GM10266 (cell line): ENCODE data around the gene CAPRIN1.

Experiments used
- DNase-seq: peaks from one replicate; pipeline ENCODE4 v3.0.0; 2012; ENCODE audit errors: extremely low spot score
- CTCF ChIP-seq: IDR thresholded peaks from 2 replicates; pipeline ENCODE4 v1.5.1; 2012; ENCODE audit warnings: mild to moderate bottlenecking, low read depth; ENCODE audit not compliant: control insufficient read depth, insufficient read depth; ENCODE audit errors: missing control alignments

The CAPRIN1 gene

GRCh38 chr11:34034053-34034452, 17.5 kb upstream of the CAPRIN1 start:
- no peak for TF ChIP-seq CTCF
- no peak for DNase-seq

- DNase-seq = no peak
- no peak for TF ChIP-seq CTCF
These were observed 15.1 kb upstream of the CAPRIN1 start for GRCh38 chr11:34036456-34036855.

GRCh38 chr11:34037016-34037415, 14.5 kb upstream of the CAPRIN1 start:
- no peak for TF ChIP-seq CTCF
- no peak for DNase-seq

GRCh38 chr11:34040571-34040970, 11.0 kb upstream of the CAPRIN1 start:
- no peak for DNase-seq
- no peak for TF ChIP-seq CTCF

GRCh38 chr11:34044664-34045485, 6.7 kb upstream of the CAPRIN1 start:
- no peak for DNase-seq
- TF ChIP-seq CTCF = no peak

- TF ChIP-seq CTCF = no peak
- no peak for DNase-seq
These were observed 2.5 kb upstream of the CAPRIN1 start for GRCh38 chr11:34049028-34049427.

GRCh38 chr11:34050581-34051348, 766 bp upstream of the CAPRIN1 start:
- TF ChIP-seq CTCF = no peak
- DNase-seq = no peak
